GM18873 (cell line): ENCODE results near the gene TRAF6.
"Not testable (repeated sequence)": the region's sequence is repeated elsewhere in the genome, so short reads cannot be mapped to it uniquely, and the experiment has no call there.

ENCODE experiments used
- ATAC-seq: cut with Tn5 transposase; IDR thresholded peaks from one replicate; pipeline ENCODE4 v1.9.1; 2021; ENCODE audit warnings: mild to moderate bottlenecking, moderate library complexity, moderate number of reproducible peaks; ENCODE audit not compliant: unreplicated experiment, low FRiP score

TRAF6 gene, protein sequence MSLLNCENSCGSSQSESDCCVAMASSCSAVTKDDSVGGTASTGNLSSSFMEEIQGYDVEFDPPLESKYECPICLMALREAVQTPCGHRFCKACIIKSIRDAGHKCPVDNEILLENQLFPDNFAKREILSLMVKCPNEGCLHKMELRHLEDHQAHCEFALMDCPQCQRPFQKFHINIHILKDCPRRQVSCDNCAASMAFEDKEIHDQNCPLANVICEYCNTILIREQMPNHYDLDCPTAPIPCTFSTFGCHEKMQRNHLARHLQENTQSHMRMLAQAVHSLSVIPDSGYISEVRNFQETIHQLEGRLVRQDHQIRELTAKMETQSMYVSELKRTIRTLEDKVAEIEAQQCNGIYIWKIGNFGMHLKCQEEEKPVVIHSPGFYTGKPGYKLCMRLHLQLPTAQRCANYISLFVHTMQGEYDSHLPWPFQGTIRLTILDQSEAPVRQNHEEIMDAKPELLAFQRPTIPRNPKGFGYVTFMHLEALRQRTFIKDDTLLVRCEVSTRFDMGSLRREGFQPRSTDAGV

GRCh38 chr11:36509694-36510593, at the start of gene TRAF6:
Gene TRAF6, minus strand, starts transcription at chr11:36510272. Its CDS starts 8,757 bp downstream, at chr11:36501515.
- ATAC-seq, result peak; percentile 92

DNA sequence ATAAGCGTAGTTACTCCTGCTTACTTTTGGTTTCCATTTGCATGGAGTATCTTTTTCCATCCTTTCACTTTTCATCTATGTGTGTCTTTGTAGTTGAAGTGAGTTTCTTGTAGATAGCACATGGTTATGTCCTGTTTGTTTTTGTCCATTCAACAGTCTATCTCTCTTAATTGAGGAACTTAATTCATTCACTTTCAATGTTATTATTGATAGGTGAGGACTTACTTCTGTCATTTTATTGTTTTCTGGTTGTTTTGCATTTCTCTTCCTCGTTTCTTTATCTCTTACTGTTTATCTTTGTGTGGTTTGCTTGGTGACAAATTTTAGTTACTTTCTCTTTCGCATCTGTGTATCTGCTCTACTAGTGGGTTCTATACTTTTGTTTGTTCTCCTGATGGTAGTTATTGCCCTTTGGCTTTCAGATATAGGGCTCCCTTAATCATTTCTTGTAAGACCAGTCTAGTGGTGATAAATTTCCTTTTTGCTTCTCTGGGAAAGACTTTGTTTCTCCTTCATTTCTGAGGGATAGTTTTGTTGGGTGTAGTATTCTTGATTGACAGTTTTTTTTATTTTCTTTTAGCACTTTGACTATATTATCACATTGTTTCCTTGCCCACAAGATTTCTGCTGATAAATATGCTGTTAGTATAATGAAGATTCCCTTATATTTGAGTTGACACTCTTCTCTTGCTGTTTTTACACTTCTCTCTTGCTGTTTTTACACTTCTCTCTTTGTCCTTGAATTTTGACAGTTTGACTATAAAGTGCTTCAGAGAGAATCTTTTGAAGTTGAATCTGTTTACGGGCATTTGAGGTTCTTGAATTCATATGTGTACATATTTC, 48.7 kb upstream of the TRAF6 start:
- ATAC-seq, result peak; percentile 79

GRCh38 chr11:36557991-36558390, 47.9 kb upstream of the TRAF6 start:
- no peak for ATAC-seq

DNA sequence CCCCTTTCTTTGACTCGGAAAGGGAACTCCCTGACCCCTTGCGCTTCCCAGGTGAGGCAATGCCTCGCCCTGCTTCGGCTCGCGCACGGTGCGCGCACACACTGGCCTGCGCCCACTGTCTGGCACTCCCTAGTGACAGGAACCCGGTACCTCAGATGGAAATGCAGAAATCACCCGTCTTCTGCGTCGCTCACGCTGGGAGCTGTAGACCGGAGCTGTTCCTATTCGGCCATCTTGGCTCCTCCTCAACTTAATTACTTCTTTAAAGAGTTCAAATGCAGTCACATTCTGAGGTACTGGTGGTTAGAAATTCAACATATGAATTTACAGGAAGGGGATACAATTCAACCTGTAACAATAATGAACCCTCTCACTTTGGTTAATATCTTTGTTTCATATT, 47.3 kb upstream of the TRAF6 start:
- not testable (repeated sequence) for ATAC-seq

GRCh38 chr11:36550385-36551115, 40.5 kb upstream of the TRAF6 start:
- ATAC-seq, result no peak

DNA sequence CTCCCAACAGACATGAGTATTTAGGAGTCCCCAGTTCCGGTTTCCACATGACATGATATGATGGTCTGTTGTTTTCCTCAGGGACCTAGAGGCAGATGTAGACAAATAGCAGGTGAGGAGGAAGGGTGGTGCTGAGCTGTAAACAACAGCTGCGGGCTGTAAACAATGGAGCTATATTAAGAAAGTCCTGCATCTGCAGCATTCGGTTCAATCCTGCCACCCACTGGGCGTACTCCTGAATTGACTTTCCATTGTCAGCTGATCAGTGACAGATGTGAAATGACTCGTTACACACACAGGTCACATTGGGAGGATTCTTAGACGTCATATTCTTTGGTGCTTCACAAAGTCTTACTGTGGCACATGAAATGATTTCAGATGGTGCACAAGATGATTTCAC, 30.9 kb upstream of the TRAF6 start:
- ATAC-seq, result peak; percentile 98

DNA sequence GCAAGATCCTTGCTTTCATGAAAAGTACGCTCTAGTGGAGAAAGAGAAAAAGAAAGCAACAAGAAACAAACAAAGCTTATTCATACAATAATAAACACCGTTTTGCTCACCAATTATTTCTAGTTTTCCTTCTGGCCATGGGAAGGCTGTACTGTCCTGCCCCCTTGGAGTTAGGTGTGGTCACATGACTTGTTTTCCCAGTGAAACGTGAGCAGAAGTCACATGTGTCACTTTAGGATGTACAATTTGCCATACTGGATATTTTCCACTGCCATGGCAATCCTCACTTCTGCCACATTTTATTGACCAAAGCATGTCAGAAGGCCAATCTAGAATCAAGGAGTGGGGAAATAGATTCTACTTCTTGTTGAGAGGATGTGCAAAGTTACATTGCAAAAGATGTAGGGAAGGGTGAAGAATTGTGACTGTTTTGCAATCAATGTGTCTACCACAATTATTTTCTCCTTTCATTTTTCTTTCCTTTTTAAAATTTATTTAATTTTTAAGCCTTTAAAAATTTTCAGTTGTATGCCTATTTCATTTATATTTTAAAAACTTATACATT, 24.3 kb upstream of the TRAF6 start:
- ATAC-seq, result no peak

GRCh38 chr11:36532941-36533601, 23.0 kb upstream of the TRAF6 start:
- no peak for ATAC-seq

GRCh38 chr11:36530840-36531239, 20.8 kb upstream of the TRAF6 start:
- no peak for ATAC-seq

GRCh38 chr11:36513965-36514364, 3.9 kb upstream of the TRAF6 start:
- no peak for ATAC-seq

DNA sequence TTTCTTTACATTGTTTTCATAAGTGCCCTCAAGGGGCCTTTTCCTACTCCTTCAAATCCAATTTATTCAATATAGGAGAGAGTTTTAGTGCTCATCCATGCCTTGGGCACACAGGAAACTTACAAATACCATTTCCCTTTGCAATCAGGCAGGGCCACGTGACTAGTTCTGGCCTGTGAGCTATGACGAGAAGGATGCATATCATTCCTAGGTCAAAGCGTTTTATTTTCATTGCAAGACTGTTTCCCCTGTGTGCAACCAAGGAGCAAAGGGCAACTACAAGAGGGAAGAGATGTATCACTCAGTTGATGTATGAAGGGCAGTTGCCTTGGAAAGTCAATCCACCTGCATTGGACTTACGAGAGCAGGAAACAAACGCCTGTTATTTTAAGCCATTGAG, 1.9 kb upstream of the TRAF6 start:
- no peak for ATAC-seq

DNA sequence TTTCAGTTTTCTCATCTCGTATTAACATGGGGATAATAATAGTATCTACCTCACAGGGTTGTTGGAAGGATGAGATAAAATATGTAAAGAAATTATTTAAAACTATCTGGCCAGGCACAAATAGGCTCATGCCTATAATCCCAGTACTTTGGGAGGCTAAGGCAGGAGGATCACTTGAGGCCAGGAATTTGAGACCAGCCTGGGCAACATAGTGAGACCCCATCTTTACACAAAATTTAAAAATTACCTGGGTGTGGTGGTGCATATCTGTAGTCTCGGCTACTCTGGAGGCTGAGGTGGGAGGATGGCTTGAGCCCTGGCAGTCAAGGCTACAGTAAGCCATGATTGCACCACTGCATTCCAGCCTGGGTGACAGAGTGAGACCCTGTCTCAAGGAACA, 990 bp upstream of the TRAF6 start:
- not testable (repeated sequence) for ATAC-seq

DNA sequence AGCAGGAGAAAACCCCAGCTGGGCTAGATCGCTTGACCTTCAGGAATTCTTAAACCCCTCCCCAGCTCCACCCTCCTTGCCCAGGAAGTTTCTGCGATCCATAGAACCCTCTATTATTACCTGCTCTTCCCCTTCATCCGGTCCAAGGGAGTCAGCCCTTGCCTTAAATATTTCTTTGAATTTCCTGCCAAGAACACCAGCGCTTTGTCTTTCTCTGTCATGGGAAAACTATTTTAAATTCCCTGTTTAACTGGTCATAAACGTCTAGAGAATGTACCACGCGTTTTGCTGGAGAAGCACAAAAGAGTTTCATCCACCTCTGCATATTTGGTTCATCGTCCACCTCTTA, 496 bp upstream of the TRAF6 start:
- ATAC-seq, result no peak

GRCh38 chr11:36509201-36509639, 852 bp downstream of the TRAF6 start:
- ATAC-seq, result no peak

GRCh38 chr11:36508743-36509142, 1.3 kb downstream of the TRAF6 start:
- no peak for ATAC-seq

DNA sequence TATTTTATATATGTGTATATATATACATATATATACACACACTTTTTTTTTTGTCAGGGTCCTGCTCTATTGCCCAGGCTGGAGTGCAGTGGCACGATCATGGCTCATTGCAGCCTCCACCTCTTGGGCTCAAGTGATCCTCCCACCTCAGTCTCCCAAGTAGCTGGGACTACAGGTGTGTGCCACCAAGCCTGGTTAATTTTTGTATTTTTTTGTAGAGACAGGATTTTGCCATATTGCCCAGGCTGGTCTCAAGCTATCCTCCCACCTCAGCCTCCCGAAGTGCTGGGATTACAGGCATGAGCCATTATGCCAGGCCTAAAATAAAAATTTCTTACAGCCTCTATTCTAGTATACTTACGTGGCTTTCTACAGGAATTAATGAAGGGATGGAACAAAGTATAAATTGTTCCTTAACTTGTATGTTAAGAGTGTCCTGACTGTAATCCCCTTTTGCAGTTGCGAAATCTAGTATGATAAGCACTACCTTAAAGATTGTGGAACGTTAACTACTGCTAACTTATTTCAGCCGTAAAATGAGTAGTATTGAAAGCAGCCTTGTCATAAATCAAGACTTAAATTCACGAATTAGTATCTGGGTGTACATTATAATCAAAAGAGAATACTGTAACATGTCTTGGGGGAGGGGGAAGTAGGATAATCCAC, 2.1 kb downstream of the TRAF6 start:
- no peak for ATAC-seq

- ATAC-seq, result no peak
Measured at GRCh38 chr11:36501236-36501635, 8.8 kb downstream of the TRAF6 start.

DNA sequence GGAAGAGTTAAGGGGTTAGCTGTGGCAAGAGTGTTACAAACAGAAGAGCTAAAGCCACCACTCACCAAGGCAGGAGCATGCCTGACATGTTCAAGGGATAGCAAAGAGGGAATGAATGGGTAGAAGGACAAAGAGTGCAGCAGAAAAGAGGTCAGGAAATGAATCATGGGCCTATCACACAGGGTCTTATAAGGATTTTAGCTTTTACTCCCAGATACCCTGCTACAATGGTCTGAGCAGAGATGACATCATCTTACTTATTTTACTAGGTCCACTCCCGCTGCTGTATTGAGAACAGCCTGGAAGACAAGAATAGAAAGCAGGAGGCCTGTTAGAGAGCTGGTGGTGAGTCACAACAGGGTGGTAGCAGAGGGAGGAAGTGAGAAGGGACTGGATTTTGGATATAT, 9.8 kb downstream of the TRAF6 start:
- ATAC-seq, result peak; percentile 76
